ENCODE results near the gene RBM38.
A peak's percentile ranks its signal among the peaks of the same experiment; 100 is the strongest.

Gene RBM38

GRCh38 chr20:57384953-57385761 is 6.0 kb upstream of the RBM38 start:
- in situ Hi-C loops (cut with MboI; ENCODE audit: low sequenced_read_pairs, unreplicated experiment) = loop anchor here (5.0 to 25.0 kb wide), 3 partner anchors 112 to 802 kb away; no protein-coding TSS in a partner anchor
- DNase-seq (ENCODE audit: low spot score) = no peak
- TF ChIP-seq CTCF (IDR thresholded peaks at IDR 0.05; ENCODE audit: borderline replicate concordance, control extremely low read depth, extremely low read depth, insufficient read depth, missing control alignments) = no peak

GRCh38 chr20:57385940-57386339 is 5.3 kb upstream of the RBM38 start:
- in situ Hi-C loops (cut with MboI; ENCODE audit: low sequenced_read_pairs, unreplicated experiment) = loop anchor here (5.0 to 25.0 kb wide), 3 partner anchors 111 to 801 kb away; no protein-coding TSS in a partner anchor
- no peak for DNase-seq (ENCODE audit: low spot score)

GRCh38 chr20:57386762-57387161 is 4.4 kb upstream of the RBM38 start:
- in situ Hi-C loops (cut with MboI; ENCODE audit: low sequenced_read_pairs, unreplicated experiment) = loop anchor here (5.0 to 25.0 kb wide), 3 partner anchors 111 to 801 kb away; no protein-coding TSS in a partner anchor
- DNase-seq (ENCODE audit: low spot score) = no peak
- no peak for TF ChIP-seq CTCF (IDR thresholded peaks at IDR 0.05; ENCODE audit: borderline replicate concordance, control extremely low read depth, extremely low read depth, insufficient read depth, missing control alignments)

More at GRCh38 chr20:57385940-57386339, 5.3 kb upstream of the RBM38 start:
- TF ChIP-seq CTCF (IDR thresholded peaks at IDR 0.05; ENCODE audit: borderline replicate concordance, control extremely low read depth, extremely low read depth, insufficient read depth, missing control alignments) = no peak

DNA sequence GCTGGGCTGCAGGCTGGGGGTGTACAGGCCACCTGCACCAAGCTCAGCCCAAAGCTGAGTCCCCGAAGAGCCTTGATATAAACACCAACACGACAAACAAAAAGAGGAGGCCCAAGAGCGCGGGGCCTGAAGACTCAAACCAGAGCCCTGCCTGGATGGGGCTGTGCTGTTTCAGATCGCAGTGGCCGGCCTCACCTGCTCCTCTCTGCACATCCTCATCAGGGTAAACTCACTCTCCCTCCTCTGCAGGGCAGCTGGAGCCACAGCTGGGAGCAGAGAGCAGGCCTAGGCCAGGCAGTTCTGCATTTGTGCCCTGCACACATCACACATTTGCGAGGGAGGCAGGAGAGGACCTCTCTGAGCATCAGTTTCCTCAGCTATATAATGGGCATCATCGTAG is 3.7 kb upstream of the RBM38 start:
- in situ Hi-C loops (cut with MboI; ENCODE audit: low sequenced_read_pairs, unreplicated experiment) = loop anchor here (5.0 to 25.0 kb wide), 3 partner anchors 110 to 800 kb away; no protein-coding TSS in a partner anchor
- TF ChIP-seq CTCF (IDR thresholded peaks at IDR 0.05; ENCODE audit: borderline replicate concordance, control extremely low read depth, extremely low read depth, insufficient read depth, missing control alignments) = no peak
- no peak for DNase-seq (ENCODE audit: low spot score)

DNA sequence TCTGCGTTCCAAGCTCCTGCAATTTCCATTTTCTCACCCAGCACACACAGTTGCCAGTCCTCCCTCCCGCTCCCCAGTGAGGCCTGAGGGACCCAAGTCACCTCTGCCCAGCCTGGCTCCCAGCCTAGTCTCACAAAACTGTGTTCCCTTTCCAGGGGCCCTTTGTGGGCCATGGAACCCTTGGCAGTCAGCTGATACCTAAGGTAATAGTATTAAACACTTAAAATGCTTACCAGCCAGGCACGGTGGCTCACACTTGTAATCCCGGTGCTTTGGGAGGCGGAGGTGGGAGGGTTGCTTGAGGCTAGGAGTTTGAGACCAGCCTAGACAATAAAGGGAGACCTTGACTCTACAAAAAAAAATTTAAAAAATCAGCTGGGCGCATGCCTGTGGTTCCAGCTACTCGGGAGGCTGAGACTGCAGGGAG is 3.2 kb upstream of the RBM38 start:
- in situ Hi-C loops (cut with MboI; ENCODE audit: low sequenced_read_pairs, unreplicated experiment) = loop anchor here (5.0 to 25.0 kb wide), 3 partner anchors 109 to 799 kb away; no protein-coding TSS in a partner anchor
- no peak for TF ChIP-seq CTCF (IDR thresholded peaks at IDR 0.05; ENCODE audit: borderline replicate concordance, control extremely low read depth, extremely low read depth, insufficient read depth, missing control alignments)
- no peak for DNase-seq (ENCODE audit: low spot score)

DNA sequence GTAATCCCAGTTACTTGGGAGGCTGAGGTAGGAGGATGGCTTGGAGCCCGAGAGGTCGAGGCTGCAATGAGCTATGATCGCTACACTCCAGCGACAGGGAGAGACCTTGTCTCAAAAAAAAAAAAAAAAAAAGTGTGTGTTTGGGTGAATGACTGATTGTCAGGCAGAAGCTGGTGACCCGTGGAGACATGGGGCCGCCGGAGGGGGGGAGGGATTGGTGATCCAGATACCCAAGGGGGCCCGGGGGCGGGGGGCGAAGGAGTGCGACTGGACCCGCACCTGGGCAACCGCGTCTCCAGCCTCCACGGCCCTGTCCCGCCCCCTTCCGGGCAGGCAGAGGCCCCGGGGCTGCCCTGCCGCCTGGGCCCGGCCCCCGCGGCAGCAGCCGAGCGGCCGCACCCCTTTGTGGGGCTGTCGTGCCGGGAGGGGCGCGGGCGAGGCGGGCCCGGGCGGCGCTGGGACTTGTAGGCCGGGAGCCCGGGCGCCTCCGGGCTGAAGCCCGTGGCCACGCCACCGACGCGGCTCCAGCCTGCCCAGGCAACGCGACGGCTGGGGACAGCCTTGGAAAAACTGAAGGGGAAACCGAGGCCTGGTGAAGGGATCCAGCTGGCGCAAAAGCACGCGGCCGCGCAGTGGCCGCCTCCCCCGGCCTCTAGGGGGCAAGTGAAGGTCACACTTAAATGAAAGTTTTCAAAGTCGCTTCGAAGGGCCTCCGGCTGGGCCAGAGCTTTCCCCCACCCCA is 2.1 kb upstream of the RBM38 start:
- in situ Hi-C loops (cut with MboI; ENCODE audit: low sequenced_read_pairs, unreplicated experiment) = loop anchor here (5.0 to 25.0 kb wide), 3 partner anchors 108 to 798 kb away; no protein-coding TSS in a partner anchor
- peak; percentile 43 for TF ChIP-seq CTCF (IDR thresholded peaks at IDR 0.05; ENCODE audit: borderline replicate concordance, control extremely low read depth, extremely low read depth, insufficient read depth, missing control alignments)
- DNase-seq (ENCODE audit: low spot score) = peak; percentile 87

All from GM13976 (cell line).